ENCODE measurements around the gene FBXO34.

GRCh38 chr14:55294603-55295002 lies 23.4 kb downstream of the FBXO34 start:
- no peak for TF ChIP-seq CTCF (IDR thresholded peaks at IDR 0.05)
- no peak for TF ChIP-seq POLR2A (IDR thresholded peaks at IDR 0.05)
